ENCODE results near the gene BTG2. TPM values are rescaled to one million over a fixed set of nuclear protein-coding genes. Genes with fewer than 3 reads are reported as not detected.

BTG2 gene
- total RNA-seq, 1 experiment from 2014 or later = 2.9 TPM

DNA sequence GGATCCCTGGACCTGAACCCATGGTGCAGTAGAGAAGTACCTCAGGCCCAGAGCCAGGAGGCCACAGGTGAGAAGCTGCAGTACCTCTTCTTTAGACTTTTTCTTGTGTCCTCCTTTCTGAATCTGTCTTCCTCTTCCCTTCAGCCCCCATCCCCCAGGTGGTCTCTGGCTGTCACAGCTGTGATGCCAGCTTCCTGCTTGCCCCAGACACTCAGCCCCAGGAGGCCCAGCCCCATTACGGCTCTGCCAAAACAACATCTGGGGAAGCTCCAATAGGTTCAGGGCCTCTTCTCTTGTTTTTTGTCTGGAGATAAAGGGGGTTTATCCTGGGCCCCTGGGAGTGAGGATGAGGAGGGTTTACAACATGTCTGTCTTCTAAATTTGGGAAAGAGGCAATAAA lies 9.5 kb upstream of the BTG2 start:
- Histone ChIP-seq H3K79me2 (ENCODE audit: insufficient read depth, low read length) (no peaks in the 10 kb centered on the region), H3K18ac (ENCODE audit: insufficient read length, low read depth, low read length) (no peak overlapping the region), H2BK20ac (ENCODE audit: low read depth, low read length, poor library complexity, severe bottlenecking) (no peak overlapping the region), H4K91ac (ENCODE audit: insufficient read length, low read depth, low read length) (no peak overlapping the region), H2BK15ac (ENCODE audit: low read depth, low read length) (no peak overlapping the region), H4K5ac (ENCODE audit: insufficient read length, low read depth, low read length) (no peak overlapping the region), H2BK12ac (ENCODE audit: insufficient read length, low read depth, low read length) (no peak overlapping the region), H3K4ac (ENCODE audit: low read depth, low read length) (no peak overlapping the region), H3K56ac (ENCODE audit: insufficient read length, low read depth, low read length) (no peak overlapping the region), H3K4me1 (ENCODE audit: insufficient read depth, low read length) (peaks cover 2% of the 10 kb centered on the region; the same call in 1 of the 2 replicates), H3T11ph (ENCODE audit: low read length) (no peak overlapping the region), H2BK5ac (ENCODE audit: insufficient read length, low read length) (no peak overlapping the region), H3K9me3 (ENCODE audit: control insufficient read depth, low read depth, low read length) (no peaks in the 10 kb centered on the region), H3K4me2 (ENCODE audit: insufficient read depth, insufficient read length, low read length) (no peak overlapping the region), H3K23me2 (ENCODE audit: insufficient read length, low read depth, low read length, poor library complexity, severe bottlenecking) (no peaks in the 10 kb centered on the region), H2AFZ (ENCODE audit: low read length) (no peak overlapping the region), H3K27me3 (ENCODE audit: insufficient read depth, low read length) (peaks cover 10% of the 10 kb centered on the region; the same call in 1 of the 2 replicates), H4K20me1 (ENCODE audit: control insufficient read depth, insufficient read depth, insufficient read length) (no peaks in the 10 kb centered on the region), H3K14ac (ENCODE audit: insufficient read depth, low read length) (no peak overlapping the region), H4K8ac (replicated peaks; ENCODE audit: insufficient read length, low read depth, low read length) (no peak overlapping the region), H3K27ac (ENCODE audit: insufficient read length, low read depth, low read length) (no peak overlapping the region), H3K23ac (ENCODE audit: insufficient read length, low read depth, low read length) (no peak overlapping the region), H3K9ac (ENCODE audit: extremely low read depth, insufficient read length, low read length) (no peak overlapping the region), H2AK5ac (ENCODE audit: insufficient read length, low read length) (no peak overlapping the region), H3K79me1 (ENCODE audit: insufficient read depth, low read depth, low read length, poor library complexity, severe bottlenecking) (no peaks in the 10 kb centered on the region), H2BK120ac (ENCODE audit: low read depth, low read length, poor library complexity, severe bottlenecking) (no peak overlapping the region)
- no peaks in the 10 kb centered on the region for H3K36me3 Mint-ChIP-seq (ENCODE audit: insufficient read depth in 1 of 3, low read depth in 3 of 3)
- no peak overlapping the region for H3K4me3 Mint-ChIP-seq
- peaks cover 96% of the 10 kb centered on the region for H3K27me3 Mint-ChIP-seq (ENCODE audit: low read depth)
- DNase-seq = no peak
- H3K27ac Mint-ChIP-seq = no peak overlapping the region
- TF ChIP-seq, protein P1, sequence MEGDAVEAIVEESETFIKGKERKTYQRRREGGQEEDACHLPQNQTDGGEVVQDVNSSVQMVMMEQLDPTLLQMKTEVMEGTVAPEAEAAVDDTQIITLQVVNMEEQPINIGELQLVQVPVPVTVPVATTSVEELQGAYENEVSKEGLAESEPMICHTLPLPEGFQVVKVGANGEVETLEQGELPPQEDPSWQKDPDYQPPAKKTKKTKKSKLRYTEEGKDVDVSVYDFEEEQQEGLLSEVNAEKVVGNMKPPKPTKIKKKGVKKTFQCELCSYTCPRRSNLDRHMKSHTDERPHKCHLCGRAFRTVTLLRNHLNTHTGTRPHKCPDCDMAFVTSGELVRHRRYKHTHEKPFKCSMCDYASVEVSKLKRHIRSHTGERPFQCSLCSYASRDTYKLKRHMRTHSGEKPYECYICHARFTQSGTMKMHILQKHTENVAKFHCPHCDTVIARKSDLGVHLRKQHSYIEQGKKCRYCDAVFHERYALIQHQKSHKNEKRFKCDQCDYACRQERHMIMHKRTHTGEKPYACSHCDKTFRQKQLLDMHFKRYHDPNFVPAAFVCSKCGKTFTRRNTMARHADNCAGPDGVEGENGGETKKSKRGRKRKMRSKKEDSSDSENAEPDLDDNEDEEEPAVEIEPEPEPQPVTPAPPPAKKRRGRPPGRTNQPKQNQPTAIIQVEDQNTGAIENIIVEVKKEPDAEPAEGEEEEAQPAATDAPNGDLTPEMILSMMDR (conservative IDR thresholded peaks at IDR 0.05) = no peak
- no CpG with 5 or more reads among the region's 1 CpG for WGBS (ENCODE audit: extremely low coverage, insufficient read length, low lambda C conversion rate)
- no peaks in the 10 kb centered on the region for H3K9me3 Mint-ChIP-seq
- peaks cover 14 to 17% of the 10 kb centered on the region in 2 experiments for H3K4me1 Mint-ChIP-seq
